Activated T-helper 9 cell treated with anti-CD3 and anti-CD28 coated beads, Interleukin-2, amount 50 U/mL, for 16 hours (primary cell): ENCODE measurements around the gene MYZAP.

Source experiments
- DNase-seq: peaks from one replicate; pipeline ENCODE4 v3.0.0-alpha.2; 2020; ENCODE audit warnings: low read depth

MYZAP gene

GRCh38 chr15:57698991-57699390 lies 107.3 kb downstream of the MYZAP start:
- DNase-seq, result no peak

GRCh38 chr15:57703387-57703786 lies 111.7 kb downstream of the MYZAP start:
- no peak for DNase-seq

GRCh38 chr15:57704441-57704840 lies 112.7 kb downstream of the MYZAP start:
- DNase-seq, result no peak

DNA sequence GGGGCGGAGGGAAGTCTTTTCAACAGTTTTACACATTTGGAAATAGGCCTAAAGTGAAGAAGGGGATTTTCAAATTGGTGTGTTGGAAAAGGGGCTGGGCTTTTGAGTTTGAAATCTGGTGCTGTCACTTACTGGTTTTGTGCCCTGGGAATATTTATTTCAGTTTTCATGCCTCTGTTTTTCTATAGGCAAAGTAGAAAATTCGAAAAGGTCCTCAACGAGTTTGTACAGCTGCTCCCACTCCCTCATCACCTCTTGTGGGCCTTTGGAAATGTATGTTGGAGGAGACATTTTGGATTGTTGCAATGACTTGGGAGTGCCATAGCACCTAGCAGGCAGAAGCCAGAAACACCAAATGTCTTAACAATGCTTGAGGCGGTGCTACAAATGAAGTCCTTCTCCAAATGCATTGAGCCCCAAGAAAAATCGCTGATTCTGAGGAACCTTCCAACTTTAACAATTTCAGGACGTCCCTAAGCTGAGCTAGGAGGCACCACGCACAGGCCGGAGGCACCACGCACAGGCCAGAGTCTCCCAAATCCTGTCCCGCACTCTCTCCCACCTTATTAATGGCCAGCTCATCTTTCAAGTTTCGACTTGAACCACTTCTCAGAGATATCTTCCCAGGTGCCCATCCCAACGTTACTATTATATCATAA lies 114.2 kb downstream of the MYZAP start:
- DNase-seq, result no peak

- peak; percentile 84 for DNase-seq
Measured at GRCh38 chr15:57706405-57707209, 114.9 kb downstream of the MYZAP start, which contains the start of gene POLR2M. Gene POLR2M (plus strand): TSS chr15:57706714. CDS start chr15:57706843, 129 bp downstream.

DNA sequence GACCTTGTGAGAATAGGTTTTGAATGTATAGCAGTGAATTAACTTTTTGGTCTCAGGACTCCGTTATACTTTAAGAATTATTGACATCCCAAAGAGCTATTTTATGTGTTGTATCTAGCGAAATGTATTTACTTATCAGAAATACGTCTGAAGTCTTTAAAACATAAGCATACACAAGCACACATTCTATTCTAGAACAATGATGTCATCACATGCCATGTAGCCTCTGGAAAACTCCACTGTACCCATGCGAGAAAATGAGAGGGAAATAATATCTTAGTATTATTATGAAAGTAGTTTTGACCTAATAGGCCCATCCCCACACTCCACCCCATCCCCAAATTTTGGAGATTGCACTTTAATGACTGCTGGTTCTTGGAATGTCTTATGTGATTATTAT lies 116.3 kb downstream of the MYZAP start:
- DNase-seq, result no peak

- DNase-seq, result no peak
Measured at GRCh38 chr15:57718309-57718708, 126.6 kb downstream of the MYZAP start.

DNA sequence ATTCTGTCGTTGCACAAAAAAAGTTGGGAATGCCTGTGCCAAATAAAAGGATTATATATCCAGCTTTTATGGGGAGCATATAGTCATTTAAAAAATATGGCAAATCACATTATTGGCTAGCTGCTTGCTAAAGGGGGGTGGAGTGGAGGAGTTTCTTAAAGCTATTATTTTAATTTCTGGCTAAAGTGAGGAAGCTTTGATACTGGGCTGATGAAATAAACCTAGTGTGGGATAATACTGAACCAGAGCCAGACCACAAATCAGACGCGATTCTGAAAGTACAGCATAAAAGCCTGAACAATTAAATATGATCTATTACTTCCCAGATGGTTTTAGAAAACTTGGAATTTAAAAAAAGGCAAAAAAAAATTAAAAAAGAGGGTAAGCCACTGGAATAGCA lies 129.2 kb downstream of the MYZAP start:
- DNase-seq, result no peak

DNA sequence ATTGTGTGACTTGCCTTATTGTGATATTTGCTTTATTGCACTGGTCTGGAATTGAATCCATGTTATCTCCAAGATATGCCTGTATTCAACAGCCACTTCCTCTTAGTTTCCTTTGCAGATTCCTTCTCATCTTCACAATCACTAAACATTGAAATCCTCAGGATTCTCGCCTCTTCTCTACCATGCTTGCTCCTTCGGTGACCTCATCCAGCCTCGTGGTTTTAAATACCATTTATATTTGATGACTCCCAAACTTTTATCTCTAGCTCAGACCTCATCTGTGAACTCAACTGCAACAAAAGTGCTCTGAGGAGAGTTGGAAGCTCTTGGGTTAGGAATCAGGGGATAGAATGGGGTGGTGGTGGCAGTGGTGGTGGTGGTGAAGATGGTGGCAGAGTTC lies 134.7 kb downstream of the MYZAP start:
- DNase-seq, result no peak

DNA sequence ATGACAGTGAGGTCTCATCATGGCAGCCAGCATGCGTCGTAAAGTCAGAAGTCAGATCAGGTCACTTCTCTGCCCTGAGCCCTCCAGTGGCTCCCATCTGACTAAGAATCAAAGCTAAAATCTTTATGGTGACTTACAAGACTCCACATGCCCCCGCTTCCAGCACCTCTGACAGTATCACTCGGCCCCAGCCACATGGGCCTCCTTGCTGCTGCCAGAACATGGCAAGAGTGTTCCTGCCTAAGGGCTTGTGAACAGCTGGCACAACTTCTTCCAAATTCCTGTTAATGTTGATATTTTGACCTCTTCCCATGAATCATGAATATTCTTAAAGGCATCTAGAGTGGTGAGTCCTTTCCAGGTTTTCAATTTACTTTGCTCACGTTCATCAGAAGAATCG lies 135.3 kb downstream of the MYZAP start:
- DNase-seq, result no peak

DNA sequence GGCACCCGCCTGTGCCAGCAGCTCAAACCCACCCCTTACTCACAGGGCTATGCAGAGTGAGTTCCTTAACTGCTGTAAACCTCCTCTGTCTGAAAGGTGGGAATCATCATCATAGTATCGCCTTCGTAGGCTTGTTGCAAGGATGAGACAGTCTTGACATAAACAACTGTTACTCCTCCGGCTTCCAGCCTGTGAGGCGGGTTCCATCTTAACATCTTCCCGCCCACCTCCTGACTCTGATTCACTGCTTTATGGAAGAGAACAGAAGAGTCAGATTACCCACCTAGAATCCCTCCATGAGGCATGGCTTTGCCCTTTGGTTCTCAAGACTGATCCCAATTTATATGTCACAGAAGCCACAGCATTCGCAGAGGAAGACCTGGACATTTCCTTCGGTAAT lies 136.7 kb downstream of the MYZAP start:
- DNase-seq, result no peak

GRCh38 chr15:57730876-57731275 lies 139.2 kb downstream of the MYZAP start:
- DNase-seq, result no peak

DNA sequence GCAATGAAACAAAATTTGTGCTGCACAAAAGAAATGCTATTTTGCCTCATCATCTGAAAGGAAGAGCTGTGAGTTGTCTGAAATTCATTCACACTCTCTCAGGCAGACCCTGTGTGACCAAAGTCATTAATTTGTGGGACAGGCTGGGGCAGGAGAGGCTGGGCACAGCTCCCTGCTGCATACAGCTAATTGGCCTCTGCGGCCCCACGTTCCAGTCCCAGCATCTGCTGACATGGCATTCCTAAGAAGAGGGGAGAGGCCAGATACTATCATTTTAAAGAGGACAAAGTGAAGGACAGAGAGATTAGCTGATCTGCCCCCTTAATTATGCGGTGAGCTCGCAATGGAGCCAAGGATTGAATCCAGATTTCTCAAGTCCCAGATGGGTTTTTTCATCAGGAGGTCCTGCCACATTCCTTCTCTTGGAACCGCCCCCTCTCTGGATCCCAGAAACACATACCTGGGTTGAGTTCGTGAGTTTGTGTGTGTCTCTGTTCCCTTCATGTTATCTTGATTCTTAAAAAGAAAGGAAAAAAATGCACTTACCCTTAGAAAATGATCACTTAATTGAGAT lies 139.9 kb downstream of the MYZAP start:
- DNase-seq, result no peak

DNA sequence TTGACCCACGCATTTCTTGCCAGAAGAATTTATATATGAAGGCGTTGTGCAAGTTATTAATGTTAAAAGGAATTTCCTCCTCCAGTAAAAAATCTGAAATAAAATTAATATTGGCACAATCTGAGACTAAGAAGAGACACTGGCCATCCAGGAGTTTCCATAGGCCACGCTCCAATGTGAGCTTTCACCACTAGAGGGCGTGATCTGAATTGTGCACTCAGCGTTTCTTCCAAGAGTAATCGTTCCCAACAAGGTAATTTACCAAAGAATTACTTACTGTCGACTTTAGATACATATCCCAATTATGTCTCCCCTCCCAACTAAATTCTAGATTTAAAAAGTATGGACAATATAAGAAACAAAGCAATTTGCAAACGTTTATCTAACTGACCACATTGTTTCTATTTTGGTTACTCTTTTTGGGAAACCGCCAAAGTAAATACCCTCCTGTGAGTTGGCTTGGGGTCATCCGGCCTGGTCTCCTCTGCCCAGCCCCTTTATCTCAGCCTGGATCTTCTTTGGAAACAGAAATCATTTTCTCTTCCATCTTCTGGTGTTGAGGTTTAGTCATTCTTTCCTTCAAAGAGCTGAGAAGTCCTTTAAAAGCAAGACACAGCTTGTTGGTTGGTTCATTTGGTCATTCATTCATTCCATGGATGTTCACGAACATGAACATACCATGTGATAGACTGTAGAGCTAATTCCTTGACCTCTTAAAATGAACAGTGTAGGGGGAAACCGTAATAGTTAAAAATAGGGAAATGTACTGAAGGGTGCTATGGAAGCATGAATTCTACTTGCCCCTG lies 141.0 kb downstream of the MYZAP start:
- no peak for DNase-seq

GRCh38 chr15:57734860-57735259 lies 143.2 kb downstream of the MYZAP start:
- DNase-seq, result no peak
